ENCODE results near the gene KDM3A. TPM values are rescaled to one million over a fixed set of nuclear protein-coding genes. Genes with fewer than 3 reads are reported as not detected.

Gene KDM3A
- total RNA-seq, 2 donors from 2014 or later = 24.6 to 56.6 TPM

DNA sequence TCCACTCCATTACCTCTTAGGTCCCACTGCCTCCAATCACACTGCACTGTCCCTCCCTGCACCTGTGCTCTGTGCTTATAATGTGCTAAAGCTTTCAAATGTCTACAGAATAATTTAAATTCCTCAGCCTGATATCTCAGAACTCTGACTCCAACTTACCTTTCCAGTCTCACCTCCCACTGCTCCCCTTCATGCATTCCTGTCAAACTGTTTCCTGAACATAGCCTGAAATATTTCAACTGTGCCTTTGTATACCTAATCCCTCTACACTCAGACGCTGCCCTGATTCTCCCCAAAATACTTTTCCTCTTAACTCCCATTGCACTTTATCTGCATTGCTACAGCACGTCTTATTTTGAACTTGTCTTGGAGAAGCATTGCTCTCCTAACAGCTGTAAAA lies 81.5 kb downstream of the KDM3A start:
- intact Hi-C loops (cut with DNase I) = no loop called here
- Histone ChIP-seq H3K27ac (no peak overlapping the region), H3K4me1 (replicated peaks) (no peaks in the 10 kb centered on the region), H3K9me3 (no peaks in the 10 kb centered on the region), H3K4me3 (no peak overlapping the region), H3K27me3 (replicated peaks; ENCODE audit: insufficient read depth) (no peaks in the 10 kb centered on the region), H3K36me3 (no peaks in the 10 kb centered on the region)
- DNase-seq (ENCODE audit: low spot score) = no peak
- WGBS = 86% methylated on average over 2 of the region's 2 CpGs
- TF ChIP-seq, protein P1, sequence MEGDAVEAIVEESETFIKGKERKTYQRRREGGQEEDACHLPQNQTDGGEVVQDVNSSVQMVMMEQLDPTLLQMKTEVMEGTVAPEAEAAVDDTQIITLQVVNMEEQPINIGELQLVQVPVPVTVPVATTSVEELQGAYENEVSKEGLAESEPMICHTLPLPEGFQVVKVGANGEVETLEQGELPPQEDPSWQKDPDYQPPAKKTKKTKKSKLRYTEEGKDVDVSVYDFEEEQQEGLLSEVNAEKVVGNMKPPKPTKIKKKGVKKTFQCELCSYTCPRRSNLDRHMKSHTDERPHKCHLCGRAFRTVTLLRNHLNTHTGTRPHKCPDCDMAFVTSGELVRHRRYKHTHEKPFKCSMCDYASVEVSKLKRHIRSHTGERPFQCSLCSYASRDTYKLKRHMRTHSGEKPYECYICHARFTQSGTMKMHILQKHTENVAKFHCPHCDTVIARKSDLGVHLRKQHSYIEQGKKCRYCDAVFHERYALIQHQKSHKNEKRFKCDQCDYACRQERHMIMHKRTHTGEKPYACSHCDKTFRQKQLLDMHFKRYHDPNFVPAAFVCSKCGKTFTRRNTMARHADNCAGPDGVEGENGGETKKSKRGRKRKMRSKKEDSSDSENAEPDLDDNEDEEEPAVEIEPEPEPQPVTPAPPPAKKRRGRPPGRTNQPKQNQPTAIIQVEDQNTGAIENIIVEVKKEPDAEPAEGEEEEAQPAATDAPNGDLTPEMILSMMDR (IDR thresholded peaks at IDR 0.05) = no peak
- no peak for TF ChIP-seq POLR2AphosphoS5 (IDR thresholded peaks at IDR 0.05)
- no peak for TF ChIP-seq POLR2A (IDR thresholded peaks at IDR 0.05)

DNA sequence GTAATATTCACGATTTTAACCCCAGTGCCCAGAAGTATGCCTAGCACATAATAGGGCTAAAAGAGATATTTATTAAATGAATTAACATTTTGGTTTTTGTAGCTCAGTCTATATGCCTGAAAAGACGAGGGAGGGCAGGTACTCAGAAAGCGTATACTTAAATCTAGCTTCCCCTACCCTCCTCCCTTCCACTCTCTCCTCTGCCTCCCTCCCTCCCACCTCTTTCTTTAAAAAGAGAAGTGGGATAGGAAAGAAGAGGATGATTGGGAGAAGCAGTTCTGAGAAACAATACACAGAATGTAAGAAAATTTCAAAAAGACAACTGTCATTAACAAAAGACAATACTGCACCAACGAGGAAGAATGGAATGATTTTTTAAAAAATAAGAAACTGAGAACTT lies 82.3 kb downstream of the KDM3A start:
- DNase-seq (ENCODE audit: low spot score) = no peak
- H3K27ac ChIP-seq = no peak overlapping the region
- H3K9me3 ChIP-seq = no peaks in the 10 kb centered on the region
- no peaks in the 10 kb centered on the region for H3K36me3 ChIP-seq
- 94% methylated on average over 4 of the region's 4 CpGs for WGBS
- H3K27me3 ChIP-seq (replicated peaks; ENCODE audit: insufficient read depth) = no peaks in the 10 kb centered on the region
- no peak overlapping the region for H3K4me3 ChIP-seq
- H3K4me1 ChIP-seq (replicated peaks) = no peaks in the 10 kb centered on the region
- intact Hi-C loops (cut with DNase I) = no loop called here
- no peak for TF ChIP-seq POLR2AphosphoS5 (IDR thresholded peaks at IDR 0.05)
- no peak for TF ChIP-seq POLR2A (IDR thresholded peaks at IDR 0.05)
- TF ChIP-seq, protein P1 (IDR thresholded peaks at IDR 0.05) = no peak

DNA sequence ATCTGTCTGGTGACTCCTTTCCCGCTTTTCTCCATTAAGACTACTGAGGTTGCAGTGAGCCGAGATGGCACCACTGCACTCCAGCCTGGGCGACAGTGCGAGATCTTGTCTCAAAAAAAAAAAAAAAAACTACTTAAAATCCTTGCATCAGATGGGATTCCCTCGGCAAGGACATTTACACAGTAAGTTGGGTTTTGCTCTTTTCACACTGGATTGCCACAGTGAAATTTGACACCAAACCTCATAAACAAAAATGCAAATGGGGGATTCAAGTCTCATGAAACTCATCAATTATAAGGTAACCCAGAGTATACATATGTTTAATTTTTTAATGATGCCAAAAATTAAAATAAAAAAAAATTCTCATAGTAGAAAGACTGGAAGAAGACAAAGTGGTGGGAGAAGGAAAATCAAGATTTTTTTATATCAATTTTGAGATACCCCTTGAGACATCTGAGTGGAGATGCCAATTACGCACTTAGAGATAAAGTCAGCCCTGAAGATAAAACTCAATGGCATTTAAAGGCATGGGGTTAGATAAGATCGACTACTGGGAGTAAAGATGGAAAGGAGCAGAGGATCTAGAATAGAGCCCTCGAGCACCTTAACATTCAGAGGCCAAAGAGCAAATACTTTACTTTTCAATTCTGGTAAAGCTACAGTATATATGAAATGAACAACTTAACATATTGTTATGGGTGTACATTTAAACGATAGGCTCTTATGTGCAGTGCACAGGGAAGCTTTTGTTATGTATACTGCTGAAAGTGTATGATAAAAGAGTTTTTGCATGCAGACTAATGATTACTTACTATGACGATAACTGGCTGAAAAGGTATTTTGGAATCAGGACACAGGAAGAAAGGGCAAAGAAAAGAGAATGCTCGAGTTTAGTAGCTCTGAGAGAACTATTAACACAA lies 84.5 kb downstream of the KDM3A start:
- WGBS = 84% methylated on average over 11 of the region's 11 CpGs

DNA sequence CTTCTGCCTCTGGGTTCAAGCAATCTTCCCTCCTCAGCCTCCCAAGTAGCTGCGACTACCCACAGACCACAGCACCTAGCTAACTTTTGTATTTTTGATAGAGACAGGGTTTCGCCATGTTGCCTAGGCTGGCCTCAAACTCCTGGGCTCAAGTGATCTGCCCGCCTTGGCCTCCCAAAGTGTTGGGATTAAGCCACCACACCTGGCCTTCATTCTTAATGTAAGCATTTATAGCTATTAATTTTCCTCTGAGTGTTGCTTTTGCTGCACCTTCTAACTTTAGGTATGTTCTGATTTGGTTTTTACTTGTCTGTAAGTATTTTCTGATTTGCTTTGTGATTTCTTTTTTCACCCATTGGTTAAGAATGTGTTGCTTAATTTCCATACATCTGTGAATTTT lies 92.4 kb downstream of the KDM3A start:
- WGBS = 99% methylated on average over 3 of the region's 3 CpGs
- no peaks in the 10 kb centered on the region for H3K9me3 ChIP-seq
- TF ChIP-seq, protein P1 (IDR thresholded peaks at IDR 0.05) = no peak
- no peak for TF ChIP-seq POLR2AphosphoS5 (IDR thresholded peaks at IDR 0.05)
- TF ChIP-seq POLR2A (IDR thresholded peaks at IDR 0.05) = no peak
- DNase-seq (ENCODE audit: low spot score) = no peak
- intact Hi-C loops (cut with DNase I) = no loop called here
- no peak overlapping the region for H3K4me3 ChIP-seq
- H3K4me1 ChIP-seq (replicated peaks) = no peaks in the 10 kb centered on the region
- H3K27me3 ChIP-seq (replicated peaks; ENCODE audit: insufficient read depth) = no peaks in the 10 kb centered on the region
- no peaks in the 10 kb centered on the region for H3K36me3 ChIP-seq
- no peak overlapping the region for H3K27ac ChIP-seq

More for the DNA sequence above, 84.5 kb downstream of the KDM3A start:
- Histone ChIP-seq H3K27me3 (replicated peaks; ENCODE audit: insufficient read depth) (no peaks in the 10 kb centered on the region), H3K27ac (no peak overlapping the region), H3K4me3 (no peak overlapping the region), H3K36me3 (no peaks in the 10 kb centered on the region), H3K9me3 (no peaks in the 10 kb centered on the region), H3K4me1 (replicated peaks) (no peaks in the 10 kb centered on the region)
- no peak for TF ChIP-seq POLR2A (IDR thresholded peaks at IDR 0.05)
- TF ChIP-seq, protein P1 (IDR thresholded peaks at IDR 0.05) = no peak
- TF ChIP-seq POLR2AphosphoS5 (IDR thresholded peaks at IDR 0.05) = no peak
- intact Hi-C loops (cut with DNase I) = no loop called here
- DNase-seq (ENCODE audit: low spot score) = no peak

DNA sequence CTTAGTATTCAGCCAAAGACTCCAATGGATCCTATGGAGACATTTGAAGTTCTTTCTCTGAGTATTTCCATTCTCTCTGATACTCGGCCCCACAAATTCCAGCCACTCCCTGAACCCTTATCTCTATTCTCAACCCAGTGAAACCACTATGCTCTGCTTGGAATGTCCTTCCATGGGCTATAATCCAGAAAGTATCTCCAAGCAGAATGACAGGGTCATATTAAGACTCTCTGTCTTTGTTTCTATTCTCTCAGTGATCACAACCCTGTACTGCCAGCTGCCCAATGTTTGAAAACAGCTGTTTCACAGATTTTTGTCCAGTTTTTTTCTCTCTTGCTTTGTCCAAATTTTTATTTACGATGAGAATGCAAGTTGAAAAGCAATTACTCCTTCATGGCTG lies 100.2 kb downstream of the KDM3A start:
- H3K4me1 ChIP-seq (replicated peaks) = no peaks in the 10 kb centered on the region
- no peak overlapping the region for H3K27ac ChIP-seq
- intact Hi-C loops (cut with DNase I) = no loop called here
- TF ChIP-seq, protein P1 (IDR thresholded peaks at IDR 0.05) = no peak
- TF ChIP-seq POLR2A (IDR thresholded peaks at IDR 0.05) = no peak
- no peak for TF ChIP-seq POLR2AphosphoS5 (IDR thresholded peaks at IDR 0.05)
- no peaks in the 10 kb centered on the region for H3K36me3 ChIP-seq
- H3K27me3 ChIP-seq (replicated peaks; ENCODE audit: insufficient read depth) = no peaks in the 10 kb centered on the region
- no peak for DNase-seq (ENCODE audit: low spot score)
- no peaks in the 10 kb centered on the region for H3K9me3 ChIP-seq
- 71% methylated on average over 2 of the region's 2 CpGs for WGBS
- H3K4me3 ChIP-seq = no peak overlapping the region

Measured in prostate gland (tissue), 2 donors.